Measurements from ENCODE around the gene CDH12. TPM values are rescaled to one million over a fixed set of nuclear protein-coding genes. Genes with fewer than 3 reads are reported as not detected.

The CDH12 gene
- total and polyA plus RNA-seq, 10 of the 15 experiments (the other 5 are each of a cell fraction or from before 2014, with no cell fraction given) = 0.03 to 0.16 TPM; not detected in 8

DNA sequence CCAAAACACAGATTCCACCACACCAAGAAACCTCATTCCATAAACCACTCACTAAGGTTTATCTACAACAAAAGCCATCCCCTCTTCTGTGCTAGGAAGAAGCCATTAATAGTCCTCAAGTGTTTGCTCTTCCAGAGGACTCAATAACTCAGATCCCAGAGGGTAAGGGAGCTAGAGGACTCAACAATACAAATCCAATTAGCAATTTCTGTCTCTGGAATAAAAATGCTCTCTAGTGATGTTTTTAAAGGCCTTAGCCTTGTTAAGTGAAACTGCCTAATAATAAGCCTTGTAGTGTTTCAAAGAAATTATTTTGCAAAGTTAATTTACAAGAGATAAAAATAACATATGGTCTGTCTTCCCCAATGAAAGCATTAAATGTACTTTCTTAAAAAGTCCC, 942.4 kb downstream of the CDH12 start:
- no TSS peak for BruUV-seq (replicated peaks)
- no peaks in the 10 kb centered on the region for H3K79me2 ChIP-seq (ENCODE audit: control insufficient read depth, insufficient read depth, low read length)
- no peak for DNase-seq (ENCODE audit: low read depth, low spot score)
- H3K9me3 ChIP-seq (replicated peaks; ENCODE audit: control insufficient read depth, insufficient read depth, low read length) = no peaks in the 10 kb centered on the region
- in situ Hi-C loops (cut with MboI) (no loop called here), intact Hi-C loops (cut with micrococcal nuclease; ENCODE audit: unreplicated experiment) (loop anchor here (10.0 kb wide), 1 partner anchor 774 kb away; no protein-coding TSS in a partner anchor)
- CTCF ChIA-PET = no interaction called here
- no peak overlapping the region for H3K4me2 ChIP-seq (ENCODE audit: control insufficient read depth, insufficient read depth)
- no peak overlapping the region for H3K27ac ChIP-seq (ENCODE audit: control insufficient read depth, insufficient read depth)
- no peak overlapping the region for H3K4me3 ChIP-seq
- H3K9ac ChIP-seq (ENCODE audit: control insufficient read depth, insufficient read depth, low read length) = no peak overlapping the region
- H3K4me1 ChIP-seq (ENCODE audit: control insufficient read depth, insufficient read depth, low read length) = no peaks in the 10 kb centered on the region
- TF ChIP-seq ZNF207 (IDR thresholded peaks at IDR 0.05; ENCODE audit: borderline replicate concordance) = no peak
- ATAC-seq = no peak
- H2AFZ ChIP-seq (ENCODE audit: control insufficient read depth, low read depth, low read length) = no peak overlapping the region
- H3K36me3 ChIP-seq (ENCODE audit: control insufficient read depth in 2 of 2, insufficient read depth in 2 of 2, low read length in 1 of 2) = no peaks in the 10 kb centered on the region
- RAD21 ChIA-PET (ENCODE audit: unreplicated experiment) = no interaction called here
- H4K20me1 ChIP-seq (ENCODE audit: control insufficient read depth, insufficient read depth) = no peaks in the 10 kb centered on the region
- no peaks in the 10 kb centered on the region for H3K27me3 ChIP-seq (replicated peaks in 1 of 2; ENCODE audit: control insufficient read depth in 2 of 2, insufficient read depth in 2 of 2, low read length in 1 of 2)
- SMC1A ChIA-PET (ENCODE audit: uncharacterized antibody, unreplicated experiment) = interaction anchor here (0.6 to 0.7 kb wide), 2 partner anchors 220 to 452 kb away, joined by 3 read pairs; no protein-coding TSS in a partner anchor
- no peak for FAIRE-seq
- POLR2A ChIA-PET = no interaction called here

DNA sequence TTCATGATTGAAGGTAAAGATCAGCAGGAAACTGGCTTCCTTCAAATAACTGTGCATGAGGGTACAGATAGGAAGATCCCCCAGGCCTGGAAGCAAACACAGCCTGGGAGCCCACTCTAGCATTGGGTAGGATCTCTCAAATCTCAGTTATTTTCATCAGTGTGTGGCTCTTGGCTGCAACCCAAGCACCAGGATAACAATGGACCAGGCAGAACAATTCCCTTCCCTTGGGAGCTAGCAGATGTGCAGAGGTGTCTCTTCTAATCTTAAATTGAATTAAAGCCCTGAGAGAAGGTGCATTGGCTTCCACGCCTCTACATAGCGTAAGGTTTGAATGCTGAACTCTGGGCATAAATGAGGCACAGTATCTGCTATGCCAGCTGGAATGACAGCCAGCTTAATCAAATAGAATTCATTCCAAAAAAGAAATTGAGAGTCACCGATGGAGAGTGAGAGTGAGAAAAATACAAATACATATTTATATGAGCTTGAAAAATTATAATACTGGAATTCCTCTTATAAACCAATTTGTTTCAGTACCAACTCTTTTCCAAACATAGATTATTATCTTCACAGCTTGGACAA, 957.3 kb downstream of the CDH12 start:
- in situ Hi-C loops (cut with MboI) (no loop called here), intact Hi-C loops (cut with micrococcal nuclease; ENCODE audit: unreplicated experiment) (no loop called here)
- 3% methylated on average over 3 of the region's 3 CpGs for WGBS (ENCODE audit: insufficient coverage, insufficient replicate concordance, low lambda C conversion rate, missing lambda C conversion rate)
- Histone ChIP-seq H3K27ac (ENCODE audit: control insufficient read depth, insufficient read depth) (no peak overlapping the region), H3K36me3 (ENCODE audit: control insufficient read depth in 2 of 2, insufficient read depth in 2 of 2, low read length in 1 of 2) (no peaks in the 10 kb centered on the region), H3K9ac (ENCODE audit: control insufficient read depth, insufficient read depth, low read length) (no peak overlapping the region), H3K4me2 (ENCODE audit: control insufficient read depth, insufficient read depth) (no peak overlapping the region), H3K27me3 (replicated peaks in 1 of 2; ENCODE audit: control insufficient read depth in 2 of 2, insufficient read depth in 2 of 2, low read length in 1 of 2) (no peaks in the 10 kb centered on the region), H2AFZ (ENCODE audit: control insufficient read depth, low read depth, low read length) (no peak overlapping the region), H4K20me1 (ENCODE audit: control insufficient read depth, insufficient read depth) (no peaks in the 10 kb centered on the region), H3K9me3 (replicated peaks; ENCODE audit: control insufficient read depth, insufficient read depth, low read length) (no peaks in the 10 kb centered on the region), H3K79me2 (ENCODE audit: control insufficient read depth, insufficient read depth, low read length) (no peaks in the 10 kb centered on the region), H3K4me3 (no peak overlapping the region), H3K4me1 (ENCODE audit: control insufficient read depth, insufficient read depth, low read length) (no peaks in the 10 kb centered on the region)
- SMC1A ChIA-PET (ENCODE audit: uncharacterized antibody, unreplicated experiment) = interaction anchor here (0.9 kb wide), 1 partner anchor 21 kb away, joined by 3 read pairs; no protein-coding TSS in a partner anchor
- BruUV-seq (replicated peaks) = no TSS peak
- ATAC-seq = no peak
- RAD21 ChIA-PET (ENCODE audit: unreplicated experiment) = no interaction called here
- POLR2A ChIA-PET = no interaction called here
- CTCF ChIA-PET = no interaction called here
- FAIRE-seq = no peak
- DNase-seq (ENCODE audit: low read depth, low spot score) = no peak
- TF ChIP-seq ESRRA (IDR thresholded peaks at IDR 0.05; ENCODE audit: low read length) = no peak
- TF ChIP-seq HDAC2 (IDR thresholded peaks at IDR 0.05) = no peak
- TF ChIP-seq SMC3 (IDR thresholded peaks at IDR 0.05; ENCODE audit: borderline replicate concordance, low read length) = no peak
- TF ChIP-seq BCL11A (IDR thresholded peaks at IDR 0.05; ENCODE audit: low read depth, low read length) = no peak
- no peak for TF ChIP-seq NR2F1 (conservative IDR thresholded peaks at IDR 0.05)
- no peak for TF ChIP-seq FOXK2 (IDR thresholded peaks at IDR 0.05)
- TF ChIP-seq POLR2AphosphoS5 (IDR thresholded peaks at IDR 0.05; ENCODE audit: low read length) = no peak
- no peak for TF ChIP-seq HCFC1 (IDR thresholded peaks at IDR 0.05; ENCODE audit: low read length)
- TF ChIP-seq, protein P1, sequence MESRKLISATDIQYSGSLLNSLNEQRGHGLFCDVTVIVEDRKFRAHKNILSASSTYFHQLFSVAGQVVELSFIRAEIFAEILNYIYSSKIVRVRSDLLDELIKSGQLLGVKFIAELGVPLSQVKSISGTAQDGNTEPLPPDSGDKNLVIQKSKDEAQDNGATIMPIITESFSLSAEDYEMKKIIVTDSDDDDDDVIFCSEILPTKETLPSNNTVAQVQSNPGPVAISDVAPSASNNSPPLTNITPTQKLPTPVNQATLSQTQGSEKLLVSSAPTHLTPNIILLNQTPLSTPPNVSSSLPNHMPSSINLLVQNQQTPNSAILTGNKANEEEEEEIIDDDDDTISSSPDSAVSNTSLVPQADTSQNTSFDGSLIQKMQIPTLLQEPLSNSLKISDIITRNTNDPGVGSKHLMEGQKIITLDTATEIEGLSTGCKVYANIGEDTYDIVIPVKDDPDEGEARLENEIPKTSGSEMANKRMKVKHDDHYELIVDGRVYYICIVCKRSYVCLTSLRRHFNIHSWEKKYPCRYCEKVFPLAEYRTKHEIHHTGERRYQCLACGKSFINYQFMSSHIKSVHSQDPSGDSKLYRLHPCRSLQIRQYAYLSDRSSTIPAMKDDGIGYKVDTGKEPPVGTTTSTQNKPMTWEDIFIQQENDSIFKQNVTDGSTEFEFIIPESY (IDR thresholded peaks at IDR 0.05) = no peak
- TF ChIP-seq YBX1 (IDR thresholded peaks at IDR 0.05) = no peak
- no peak for TF ChIP-seq SMAD1 (IDR thresholded peaks at IDR 0.05; ENCODE audit: low read depth, partially characterized antibody)
- TF ChIP-seq MXI1 (IDR thresholded peaks at IDR 0.05; ENCODE audit: low read depth, low read length) = no peak
- no peak for TF ChIP-seq ATF7 (IDR thresholded peaks at IDR 0.05; ENCODE audit: low read depth)
- TF ChIP-seq SUPT20H (IDR thresholded peaks at IDR 0.05; ENCODE audit: borderline replicate concordance, control insufficient read depth, low read depth, low read length) = no peak
- TF ChIP-seq, protein P2, sequence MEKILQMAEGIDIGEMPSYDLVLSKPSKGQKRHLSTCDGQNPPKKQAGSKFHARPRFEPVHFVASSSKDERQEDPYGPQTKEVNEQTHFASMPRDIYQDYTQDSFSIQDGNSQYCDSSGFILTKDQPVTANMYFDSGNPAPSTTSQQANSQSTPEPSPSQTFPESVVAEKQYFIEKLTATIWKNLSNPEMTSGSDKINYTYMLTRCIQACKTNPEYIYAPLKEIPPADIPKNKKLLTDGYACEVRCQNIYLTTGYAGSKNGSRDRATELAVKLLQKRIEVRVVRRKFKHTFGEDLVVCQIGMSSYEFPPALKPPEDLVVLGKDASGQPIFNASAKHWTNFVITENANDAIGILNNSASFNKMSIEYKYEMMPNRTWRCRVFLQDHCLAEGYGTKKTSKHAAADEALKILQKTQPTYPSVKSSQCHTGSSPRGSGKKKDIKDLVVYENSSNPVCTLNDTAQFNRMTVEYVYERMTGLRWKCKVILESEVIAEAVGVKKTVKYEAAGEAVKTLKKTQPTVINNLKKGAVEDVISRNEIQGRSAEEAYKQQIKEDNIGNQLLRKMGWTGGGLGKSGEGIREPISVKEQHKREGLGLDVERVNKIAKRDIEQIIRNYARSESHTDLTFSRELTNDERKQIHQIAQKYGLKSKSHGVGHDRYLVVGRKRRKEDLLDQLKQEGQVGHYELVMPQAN (conservative IDR thresholded peaks at IDR 0.05) = no peak

Data from GM12878 (cell line).